ENCODE measurements around the gene RABGEF1.

The RABGEF1 gene

DNA sequence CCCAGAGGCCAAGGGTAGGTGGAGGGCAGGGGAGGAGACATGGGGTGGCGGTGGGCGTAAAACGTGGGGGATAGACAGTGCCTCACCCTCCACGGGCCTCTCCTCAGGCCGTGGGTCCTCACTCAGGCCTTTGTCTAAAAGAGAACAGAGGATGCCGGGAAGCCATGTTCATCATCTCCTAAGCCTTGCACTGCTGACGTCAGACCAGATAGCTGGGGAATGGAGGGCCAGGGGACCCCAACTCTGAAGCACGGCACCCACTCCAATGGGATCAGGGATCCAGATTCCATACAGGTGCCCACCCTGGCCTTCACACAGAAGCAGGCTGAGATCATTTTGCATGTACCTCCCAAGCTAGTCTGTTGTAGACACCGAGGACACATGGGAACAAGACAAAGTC, 97.1 kb downstream of the RABGEF1 start:
- no peaks in the 10 kb centered on the region for H3K79me2 ChIP-seq (ENCODE audit: control insufficient read depth, insufficient read depth, low read length, poor library complexity)
- H3K23ac ChIP-seq (ENCODE audit: low read length), result no peak overlapping the region
- no peak overlapping the region for H3K18ac ChIP-seq (ENCODE audit: low read length)
- no peak overlapping the region for H2BK12ac ChIP-seq (ENCODE audit: low read length)
- H2AK5ac ChIP-seq (ENCODE audit: low read length), result no peak overlapping the region
- no CpG with 5 or more reads among the region's 9 CpGs for WGBS (ENCODE audit: extremely low coverage, insufficient coverage, insufficient read length)
- H3K9me3 ChIP-seq (ENCODE audit: insufficient read depth, low read depth, low read length), result no peaks in the 10 kb centered on the region
- H3K4ac ChIP-seq (ENCODE audit: low read depth, low read length), result no peak overlapping the region
- no peak overlapping the region for H2BK5ac ChIP-seq (ENCODE audit: low read depth, low read length, poor library complexity)
- H3K36me3 ChIP-seq (ENCODE audit: control insufficient read depth in 1 of 2, insufficient read depth in 2 of 2, low read length in 2 of 2), result no peaks in the 10 kb centered on the region
- H4K8ac ChIP-seq (ENCODE audit: low read depth, low read length), result no peak overlapping the region
- H3K14ac ChIP-seq (ENCODE audit: low read length), result no peak overlapping the region
- no peaks in the 10 kb centered on the region for H3K4me1 ChIP-seq (ENCODE audit: control insufficient read depth in 1 of 2, insufficient read depth in 2 of 2, low read length in 2 of 2)
- H3K9ac ChIP-seq (ENCODE audit: low read length), result no peak overlapping the region
- no peak overlapping the region for H3K27ac ChIP-seq (ENCODE audit: low read depth, low read length)
- no peak for DNase-seq
- H3K27me3 ChIP-seq (ENCODE audit: insufficient read depth, low read length), result no peaks in the 10 kb centered on the region
- H4K91ac ChIP-seq (ENCODE audit: low read depth, low read length), result no peak overlapping the region
- H2AFZ ChIP-seq (ENCODE audit: insufficient read depth, low read length, poor library complexity), result no peak overlapping the region
- no peaks in the 10 kb centered on the region for H3K79me1 ChIP-seq (ENCODE audit: low read length)
- no peak overlapping the region for H3K4me3 ChIP-seq (ENCODE audit: low read depth, low read length)
- H3K4me2 ChIP-seq (ENCODE audit: low read length), result no peak overlapping the region
- no peak overlapping the region for H4K12ac ChIP-seq (ENCODE audit: low read depth, low read length)
- no peak overlapping the region for H2BK120ac ChIP-seq (ENCODE audit: insufficient read depth, low read length, poor library complexity)

DNA sequence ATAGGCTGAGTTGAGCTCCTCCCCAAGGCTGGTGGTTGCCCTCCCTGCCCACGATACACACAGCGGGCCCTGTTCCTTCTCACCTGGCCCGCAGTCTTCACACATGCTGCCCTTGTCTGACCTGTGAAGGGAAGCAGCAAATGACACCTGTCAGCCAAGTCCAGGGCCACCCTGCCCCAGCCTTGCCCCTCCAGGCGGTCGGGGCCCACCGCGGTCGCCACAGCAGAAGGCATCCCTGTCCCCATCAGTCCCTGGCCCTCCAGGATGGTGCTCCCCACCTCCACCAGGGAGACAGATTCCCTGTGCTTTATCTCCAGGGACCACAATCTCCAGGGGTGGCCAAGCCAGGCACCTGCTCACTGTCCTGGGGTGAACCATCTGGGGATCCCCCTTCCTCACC, 99.3 kb downstream of the RABGEF1 start:
- no peak overlapping the region for H2BK5ac ChIP-seq (ENCODE audit: low read depth, low read length, poor library complexity)
- H4K12ac ChIP-seq (ENCODE audit: low read depth, low read length), result no peak overlapping the region
- H3K79me1 ChIP-seq (ENCODE audit: low read length), result peaks cover 4% of the 10 kb centered on the region
- no peaks in the 10 kb centered on the region for H3K36me3 ChIP-seq (ENCODE audit: control insufficient read depth in 1 of 2, insufficient read depth in 2 of 2, low read length in 2 of 2)
- no peak overlapping the region for H3K18ac ChIP-seq (ENCODE audit: low read length)
- H3K23ac ChIP-seq (ENCODE audit: low read length), result no peak overlapping the region
- H3K27me3 ChIP-seq (ENCODE audit: insufficient read depth, low read length), result no peaks in the 10 kb centered on the region
- no CpG with 5 or more reads among the region's 8 CpGs for WGBS (ENCODE audit: extremely low coverage, insufficient coverage, insufficient read length)
- H2BK12ac ChIP-seq (ENCODE audit: low read length), result no peak overlapping the region
- no peak overlapping the region for H3K9ac ChIP-seq (ENCODE audit: low read length)
- no peak for DNase-seq
- no peaks in the 10 kb centered on the region for H3K9me3 ChIP-seq (ENCODE audit: insufficient read depth, low read depth, low read length)
- peaks cover 0 to 3% of the 10 kb centered on the region in 2 experiments for H3K4me1 ChIP-seq (ENCODE audit: control insufficient read depth in 1 of 2, insufficient read depth in 2 of 2, low read length in 2 of 2)
- no peak overlapping the region for H3K4me2 ChIP-seq (ENCODE audit: low read length)
- no peak overlapping the region for H2AFZ ChIP-seq (ENCODE audit: insufficient read depth, low read length, poor library complexity)
- H3K27ac ChIP-seq (ENCODE audit: low read depth, low read length), result no peak overlapping the region
- H3K4me3 ChIP-seq (ENCODE audit: low read depth, low read length), result no peak overlapping the region
- H3K14ac ChIP-seq (ENCODE audit: low read length), result no peak overlapping the region
- H3K79me2 ChIP-seq (ENCODE audit: control insufficient read depth, insufficient read depth, low read length, poor library complexity), result peaks cover 4% of the 10 kb centered on the region
- H3K4ac ChIP-seq (ENCODE audit: low read depth, low read length), result no peak overlapping the region
- no peak overlapping the region for H2BK120ac ChIP-seq (ENCODE audit: insufficient read depth, low read length, poor library complexity)
- no peak overlapping the region for H2AK5ac ChIP-seq (ENCODE audit: low read length)
- no peak overlapping the region for H4K8ac ChIP-seq (ENCODE audit: low read depth, low read length)
- H4K91ac ChIP-seq (ENCODE audit: low read depth, low read length), result no peak overlapping the region

DNA sequence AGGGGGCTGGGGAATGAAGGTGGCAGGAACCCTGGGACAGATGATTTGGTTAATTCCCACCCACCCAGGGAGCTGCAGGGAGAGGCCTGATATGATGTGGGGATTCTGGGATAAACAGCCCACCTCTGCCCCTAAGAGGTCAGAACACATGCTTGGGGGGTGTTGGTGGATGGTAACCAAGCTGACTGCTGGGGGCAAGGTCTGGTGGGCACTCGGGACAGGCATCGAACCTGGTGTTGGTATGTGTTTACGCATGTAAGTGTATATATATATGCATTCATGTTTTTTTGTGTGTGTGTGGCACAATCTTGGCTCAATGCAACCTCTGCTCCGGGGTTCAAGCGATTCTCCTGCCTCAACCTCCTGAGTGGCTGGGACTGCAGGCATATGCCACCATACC, 99.8 kb downstream of the RABGEF1 start:
- H3K36me3 ChIP-seq (ENCODE audit: control insufficient read depth in 1 of 2, insufficient read depth in 2 of 2, low read length in 2 of 2), result no peaks in the 10 kb centered on the region
- no peak overlapping the region for H2AFZ ChIP-seq (ENCODE audit: insufficient read depth, low read length, poor library complexity)
- H3K27me3 ChIP-seq (ENCODE audit: insufficient read depth, low read length), result no peaks in the 10 kb centered on the region
- DNase-seq, result no peak
- H2AK5ac ChIP-seq (ENCODE audit: low read length), result no peak overlapping the region
- H3K14ac ChIP-seq (ENCODE audit: low read length), result no peak overlapping the region
- H3K79me1 ChIP-seq (ENCODE audit: low read length), result peaks cover 9% of the 10 kb centered on the region
- H3K9me3 ChIP-seq (ENCODE audit: insufficient read depth, low read depth, low read length), result no peaks in the 10 kb centered on the region
- no peak overlapping the region for H2BK120ac ChIP-seq (ENCODE audit: insufficient read depth, low read length, poor library complexity)
- no peak overlapping the region for H3K18ac ChIP-seq (ENCODE audit: low read length)
- H2BK12ac ChIP-seq (ENCODE audit: low read length), result no peak overlapping the region
- H3K9ac ChIP-seq (ENCODE audit: low read length), result no peak overlapping the region
- H3K4me1 ChIP-seq (ENCODE audit: control insufficient read depth in 1 of 2, insufficient read depth in 2 of 2, low read length in 2 of 2), result peaks cover 0 to 5% of the 10 kb centered on the region in 2 experiments
- H3K79me2 ChIP-seq (ENCODE audit: control insufficient read depth, insufficient read depth, low read length, poor library complexity), result peaks cover 7% of the 10 kb centered on the region
- H4K91ac ChIP-seq (ENCODE audit: low read depth, low read length), result no peak overlapping the region
- no peak overlapping the region for H4K8ac ChIP-seq (ENCODE audit: low read depth, low read length)
- WGBS (ENCODE audit: extremely low coverage, insufficient coverage, insufficient read length), result no CpG with 5 or more reads among the region's 5 CpGs
- no peak overlapping the region for H3K4ac ChIP-seq (ENCODE audit: low read depth, low read length)
- H3K27ac ChIP-seq (ENCODE audit: low read depth, low read length), result no peak overlapping the region
- no peak overlapping the region for H3K4me2 ChIP-seq (ENCODE audit: low read length)
- H4K12ac ChIP-seq (ENCODE audit: low read depth, low read length), result no peak overlapping the region
- no peak overlapping the region for H3K23ac ChIP-seq (ENCODE audit: low read length)
- no peak overlapping the region for H3K4me3 ChIP-seq (ENCODE audit: low read depth, low read length)
- H2BK5ac ChIP-seq (ENCODE audit: low read depth, low read length, poor library complexity), result no peak overlapping the region

DNA sequence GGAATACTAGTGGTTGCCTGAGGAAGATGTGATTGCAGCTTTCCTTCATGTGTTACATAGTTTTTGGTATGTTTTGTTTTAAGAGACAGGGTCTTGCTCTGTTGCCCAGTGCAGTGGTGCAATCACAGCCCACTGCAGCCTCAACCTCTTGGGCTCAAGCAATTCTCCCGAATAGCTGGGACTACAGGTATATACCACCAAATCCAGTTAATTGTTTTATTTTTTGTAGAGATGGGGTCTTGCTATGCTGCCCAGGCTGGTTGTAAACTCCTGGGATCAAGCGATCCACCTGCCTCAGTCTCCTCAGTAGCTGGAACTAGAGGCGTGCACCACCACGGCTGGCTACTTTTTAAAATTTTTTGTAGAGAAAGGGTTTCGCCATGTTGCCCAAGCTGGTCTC, 101.4 kb downstream of the RABGEF1 start:
- Histone ChIP-seq H4K12ac (ENCODE audit: low read depth, low read length) (no peak overlapping the region), H3K9me3 (ENCODE audit: insufficient read depth, low read depth, low read length) (no peaks in the 10 kb centered on the region), H3K27ac (ENCODE audit: low read depth, low read length) (no peak overlapping the region), H2BK120ac (ENCODE audit: insufficient read depth, low read length, poor library complexity) (no peak overlapping the region), H3K4me3 (ENCODE audit: low read depth, low read length) (no peak overlapping the region), H3K23ac (ENCODE audit: low read length) (no peak overlapping the region), H3K9ac (ENCODE audit: low read length) (no peak overlapping the region), H3K18ac (ENCODE audit: low read length) (no peak overlapping the region), H3K27me3 (ENCODE audit: insufficient read depth, low read length) (no peaks in the 10 kb centered on the region), H3K79me2 (ENCODE audit: control insufficient read depth, insufficient read depth, low read length, poor library complexity) (peaks cover 7% of the 10 kb centered on the region), H3K36me3 (ENCODE audit: control insufficient read depth in 1 of 2, insufficient read depth in 2 of 2, low read length in 2 of 2) (no peaks in the 10 kb centered on the region), H3K4me2 (ENCODE audit: low read length) (no peak overlapping the region), H2AFZ (ENCODE audit: insufficient read depth, low read length, poor library complexity) (no peak overlapping the region), H3K79me1 (ENCODE audit: low read length) (peaks cover 10% of the 10 kb centered on the region), H4K91ac (ENCODE audit: low read depth, low read length) (no peak overlapping the region), H2AK5ac (ENCODE audit: low read length) (no peak overlapping the region), H4K8ac (ENCODE audit: low read depth, low read length) (no peak overlapping the region), H3K4ac (ENCODE audit: low read depth, low read length) (no peak overlapping the region), H2BK12ac (ENCODE audit: low read length) (no peak overlapping the region), H3K14ac (ENCODE audit: low read length) (no peak overlapping the region), H2BK5ac (ENCODE audit: low read depth, low read length, poor library complexity) (no peak overlapping the region), H3K4me1 (ENCODE audit: control insufficient read depth in 1 of 2, insufficient read depth in 2 of 2, low read length in 2 of 2) (peaks cover 0 to 9% of the 10 kb centered on the region in 2 experiments)
- WGBS (ENCODE audit: extremely low coverage, insufficient coverage, insufficient read length), result no CpG with 5 or more reads among the region's 5 CpGs
- DNase-seq, result no peak

Measured in trophoblast cell (in vitro differentiated cells and primary cell).